WI38 (cell line): ENCODE measurements around the gene WNT4.
"Not testable (repeated sequence)": the region's sequence is repeated elsewhere in the genome, so short reads cannot be mapped to it uniquely, and the experiment has no call there.

Experiments used
- H3K4me3 ChIP-seq: 2 replicates; pipeline ENCODE4 v1.5.1; 2011; ENCODE audit warnings: low read depth, mild to moderate bottlenecking, control low read depth, low read length
- CTCF ChIP-seq: IDR thresholded peaks from 2 replicates; pipeline ENCODE4 v1.5.1; 2012; ENCODE audit warnings: low read depth, mild to moderate bottlenecking, control low read depth, low read length

WNT4 gene

GRCh38 chr1:22101995-22102394 lies 40.9 kb downstream of the WNT4 start:
- TF ChIP-seq CTCF, result no peak
- no peak overlapping the region for H3K4me3 ChIP-seq

GRCh38 chr1:22101199-22101598 lies 41.7 kb downstream of the WNT4 start:
- TF ChIP-seq CTCF, result no peak
- H3K4me3 ChIP-seq, result no peak overlapping the region

- no peak for TF ChIP-seq CTCF
- H3K4me3 ChIP-seq, result no peak overlapping the region
These were observed 42.7 kb downstream of the WNT4 start for GRCh38 chr1:22100168-22100567.

- no peak overlapping the region for H3K4me3 ChIP-seq
- TF ChIP-seq CTCF, result no peak
These were observed 44.1 kb downstream of the WNT4 start for GRCh38 chr1:22098752-22099151.

GRCh38 chr1:22096463-22096862 lies 46.4 kb downstream of the WNT4 start:
- no peak overlapping the region for H3K4me3 ChIP-seq
- TF ChIP-seq CTCF, result no peak

GRCh38 chr1:22096036-22096435 lies 46.9 kb downstream of the WNT4 start:
- no peak for TF ChIP-seq CTCF
- H3K4me3 ChIP-seq, result no peak overlapping the region

GRCh38 chr1:22093513-22093912 lies 49.4 kb downstream of the WNT4 start:
- no peak overlapping the region for H3K4me3 ChIP-seq
- TF ChIP-seq CTCF, result no peak

- not testable (repeated sequence) for H3K4me3 ChIP-seq
These were observed 50.7 kb downstream of the WNT4 start for GRCh38 chr1:22092026-22092768.
